ENCODE measurements around the gene BATF.

Gene BATF

GRCh38 chr14:75531660-75532317 is 9.5 kb downstream of the BATF start:
- FAIRE-seq, result peak; percentile 69
- DNase-seq (ENCODE audit: insufficient read length, low spot score), result no peak

GRCh38 chr14:75533791-75534555 is 11.7 kb downstream of the BATF start:
- FAIRE-seq (peak; percentile 72), DNase-seq (ENCODE audit: insufficient read length, low spot score) (no peak)

GRCh38 chr14:75535164-75535898 is 13.1 kb downstream of the BATF start:
- no peak for FAIRE-seq

GRCh38 chr14:75537071-75537470 is 14.8 kb downstream of the BATF start:
- DNase-seq (ENCODE audit: insufficient read length, low spot score), result no peak
- no peak for FAIRE-seq

More at GRCh38 chr14:75535164-75535898, 13.1 kb downstream of the BATF start:
- no peak for DNase-seq (ENCODE audit: insufficient read length, low spot score)

- no peak for FAIRE-seq
- DNase-seq (ENCODE audit: insufficient read length, low spot score), result no peak
Observed at GRCh38 chr14:75539162-75539560, 16.9 kb downstream of the BATF start.

- FAIRE-seq (no peak), DNase-seq (ENCODE audit: insufficient read length, low spot score) (no peak)
Observed at GRCh38 chr14:75539561-75540478, 17.6 kb downstream of the BATF start.

GRCh38 chr14:75540479-75540851 is 18.2 kb downstream of the BATF start:
- DNase-seq (ENCODE audit: insufficient read length, low spot score) (no peak), FAIRE-seq (no peak)

- no peak for DNase-seq (ENCODE audit: insufficient read length, low spot score)
- no peak for FAIRE-seq
Observed at GRCh38 chr14:75542588-75543091, 20.4 kb downstream of the BATF start.

- FAIRE-seq (peak; percentile 33), DNase-seq (ENCODE audit: insufficient read length, low spot score) (no peak)
Observed at GRCh38 chr14:75543253-75543652, 21.0 kb downstream of the BATF start.

- FAIRE-seq, result no peak
- no peak for DNase-seq (ENCODE audit: insufficient read length, low spot score)
Observed at GRCh38 chr14:75543786-75544185, 21.5 kb downstream of the BATF start.

- FAIRE-seq (peak; percentile 70), DNase-seq (ENCODE audit: insufficient read length, low spot score) (no peak)
Observed at GRCh38 chr14:75545907-75546306, 23.6 kb downstream of the BATF start.

GRCh38 chr14:75547552-75548250 is 25.4 kb downstream of the BATF start:
- DNase-seq (ENCODE audit: insufficient read length, low spot score) (no peak), FAIRE-seq (peak; percentile 16)

GRCh38 chr14:75548544-75548943 is 26.3 kb downstream of the BATF start:
- no peak for FAIRE-seq
- DNase-seq (ENCODE audit: insufficient read length, low spot score), result no peak

GRCh38 chr14:75549169-75549568 is 26.9 kb downstream of the BATF start:
- FAIRE-seq (peak; percentile 69), DNase-seq (ENCODE audit: insufficient read length, low spot score) (no peak)

- DNase-seq (ENCODE audit: insufficient read length, low spot score), result no peak
- peak; percentile 54 for FAIRE-seq
Observed at GRCh38 chr14:75551021-75551420, 28.8 kb downstream of the BATF start.

- FAIRE-seq (no peak), DNase-seq (ENCODE audit: insufficient read length, low spot score) (no peak)
Observed at GRCh38 chr14:75553157-75553556, 30.9 kb downstream of the BATF start.

GRCh38 chr14:75553761-75554364 is 31.6 kb downstream of the BATF start:
- FAIRE-seq (no peak), DNase-seq (ENCODE audit: insufficient read length, low spot score) (no peak)

GRCh38 chr14:75554482-75554881 is 32.2 kb downstream of the BATF start:
- FAIRE-seq, result peak; percentile 81
- no peak for DNase-seq (ENCODE audit: insufficient read length, low spot score)

- DNase-seq (ENCODE audit: insufficient read length, low spot score) (no peak), FAIRE-seq (no peak)
Observed at GRCh38 chr14:75558440-75558839, 36.2 kb downstream of the BATF start.

Measured in HTR-8/SVneo (cell line).